ENCODE data around the gene GPR157. TPM values are rescaled to one million over a fixed set of nuclear protein-coding genes. Genes with fewer than 3 reads are reported as not detected.

GPR157 gene
- total RNA-seq, 4 donors from 2014 or later: 6.4 to 14.3 (median 9.8) TPM

DNA sequence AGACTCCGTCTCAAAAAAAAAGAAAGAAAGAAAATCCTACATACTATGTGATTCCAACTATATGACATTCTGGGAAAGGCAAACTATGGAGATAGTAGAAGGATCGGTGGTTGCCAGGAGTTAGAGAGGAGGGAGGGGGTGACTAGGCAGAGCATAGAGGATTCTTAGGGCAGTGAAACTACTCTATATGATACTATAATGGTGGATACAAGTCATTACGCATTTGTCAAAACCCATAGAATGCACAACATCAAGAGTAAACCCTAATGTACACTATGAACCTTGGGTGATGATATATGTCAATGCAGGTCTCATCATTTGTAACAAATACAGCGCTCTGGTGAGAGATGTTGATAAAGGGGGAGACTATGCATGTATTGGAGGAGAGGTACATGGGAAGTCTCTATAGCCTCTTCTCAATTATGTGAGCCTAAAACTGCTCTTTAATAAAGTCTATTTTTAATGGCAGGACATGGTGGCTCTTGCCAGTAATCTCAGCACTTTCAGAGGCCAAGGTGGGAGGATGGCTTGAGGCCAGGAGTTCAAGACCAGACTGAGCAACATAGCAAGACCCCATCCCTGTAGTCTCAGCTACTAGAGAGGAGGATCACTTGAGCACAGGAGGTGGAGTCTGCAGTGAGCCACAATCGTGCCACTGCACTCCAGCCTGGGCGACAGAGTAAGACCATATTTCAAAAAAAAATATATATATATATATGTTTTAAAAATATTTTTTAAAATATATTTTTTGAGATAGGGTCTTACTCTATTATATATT is 76.4 kb downstream of the GPR157 start:
- in situ Hi-C loops (cut with MboI; ENCODE audit: low pct_ligation_motif_present in 1 of 4, low pct_unique_long_range_greater_than_20kb in 1 of 4, low sequenced_read_pairs in 3 of 4) (no loop called here), intact Hi-C loops (cut with DNase I; ENCODE audit: low total_unique reads) (no loop called here)
- Histone ChIP-seq H3K27ac (no peak overlapping the region), H3K4me3 (no peak overlapping the region), H3K9me3 (no peaks in the 10 kb centered on the region), H3K27me3 (no peaks in the 10 kb centered on the region), H3K36me3 (no peaks in the 10 kb centered on the region), H3K4me1 (peaks cover 0 to 11% (median 6%) of the 10 kb centered on the region in 4 donors)
- TF ChIP-seq POLR2A (IDR thresholded peaks at IDR 0.05) (no peak), CTCF (IDR thresholded peaks at IDR 0.05) (no peak), POLR2AphosphoS5 (IDR thresholded peaks at IDR 0.05) (no peak), EP300 (IDR thresholded peaks at IDR 0.05; ENCODE audit: low read depth) (no peak)
- DNase-seq: no peak
- WGBS, 2 donors (ENCODE audit: low coverage in 1 of 2): 93% methylated on average over 5 to 6 of the region's 6 CpGs

DNA sequence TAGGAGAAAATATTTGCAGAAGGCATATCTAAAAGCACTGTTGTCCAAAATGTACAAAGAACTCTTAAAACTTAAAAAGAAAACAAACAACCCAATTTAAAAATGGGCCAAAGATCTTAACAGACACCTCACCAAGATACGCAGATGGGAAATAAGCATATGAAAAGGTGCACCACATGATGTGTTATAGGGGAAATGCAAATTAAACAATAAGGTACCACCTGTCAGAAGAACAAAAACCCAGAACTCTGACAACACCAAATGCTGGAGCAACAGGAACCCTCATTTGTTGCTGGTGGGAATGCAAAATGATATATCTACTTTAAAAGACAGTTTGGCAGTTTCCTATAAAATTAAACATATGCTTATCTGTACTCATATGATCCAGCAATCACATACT is 77.5 kb downstream of the GPR157 start:
- H3K9me3 ChIP-seq: no peaks in the 10 kb centered on the region
- in situ Hi-C loops (cut with MboI; ENCODE audit: low pct_ligation_motif_present in 1 of 4, low pct_unique_long_range_greater_than_20kb in 1 of 4, low sequenced_read_pairs in 3 of 4): no loop called here
- WGBS, 2 donors (ENCODE audit: low coverage in 1 of 2): 67 to 68% methylated on average over 1 of the region's 1 CpG
- no peak for DNase-seq
- no peak overlapping the region for H3K4me3 ChIP-seq
- no peak overlapping the region for H3K27ac ChIP-seq
- peaks cover 0 to 14% (median 6%) of the 10 kb centered on the region in 4 donors for H3K4me1 ChIP-seq
- H3K36me3 ChIP-seq: no peaks in the 10 kb centered on the region
- intact Hi-C loops (cut with DNase I; ENCODE audit: low total_unique reads): no loop called here
- H3K27me3 ChIP-seq: no peaks in the 10 kb centered on the region
- TF ChIP-seq CTCF (IDR thresholded peaks at IDR 0.05) (no peak), POLR2AphosphoS5 (IDR thresholded peaks at IDR 0.05) (no peak), EP300 (IDR thresholded peaks at IDR 0.05; ENCODE audit: low read depth) (no peak), POLR2A (IDR thresholded peaks at IDR 0.05) (no peak)

DNA sequence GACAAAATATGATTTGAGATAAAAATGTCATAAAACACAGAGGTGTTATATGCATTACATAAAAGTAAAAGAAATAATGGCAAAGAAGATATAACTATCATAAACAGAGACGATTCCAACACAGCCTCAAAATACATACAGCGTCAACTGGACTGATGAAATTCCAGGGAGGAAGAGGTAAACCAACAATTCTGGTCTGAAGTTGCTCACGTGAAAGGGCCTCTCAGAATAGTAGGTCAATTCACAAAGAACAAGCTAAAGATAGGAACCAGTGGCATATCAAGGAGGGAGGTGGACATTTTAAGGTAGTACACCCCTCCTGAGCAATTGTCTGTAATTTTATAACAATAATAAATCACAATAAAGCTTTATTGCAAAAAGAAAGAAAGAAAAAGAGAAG is 78.1 kb downstream of the GPR157 start:
- in situ Hi-C loops (cut with MboI; ENCODE audit: low pct_ligation_motif_present in 1 of 4, low pct_unique_long_range_greater_than_20kb in 1 of 4, low sequenced_read_pairs in 3 of 4): no loop called here
- WGBS, 2 donors (ENCODE audit: low coverage in 1 of 2): 59% methylated on average over 3 of the region's 3 CpGs; no CpG with 5 or more reads in 1 of the 2 donors

More for the DNA sequence above, 78.1 kb downstream of the GPR157 start:
- H3K9me3 ChIP-seq: no peaks in the 10 kb centered on the region
- H3K4me1 ChIP-seq: peaks cover 0 to 19% (median 6%) of the 10 kb centered on the region in 4 donors
- no peak overlapping the region for H3K27ac ChIP-seq
- no peaks in the 10 kb centered on the region for H3K27me3 ChIP-seq
- no peak overlapping the region for H3K4me3 ChIP-seq
- TF ChIP-seq POLR2AphosphoS5 (IDR thresholded peaks at IDR 0.05) (no peak), CTCF (IDR thresholded peaks at IDR 0.05) (no peak), EP300 (IDR thresholded peaks at IDR 0.05; ENCODE audit: low read depth) (no peak), POLR2A (IDR thresholded peaks at IDR 0.05) (no peak)
- intact Hi-C loops (cut with DNase I; ENCODE audit: low total_unique reads): no loop called here
- no peaks in the 10 kb centered on the region for H3K36me3 ChIP-seq
- no peak for DNase-seq

Small RNAs within 50 kb of the gene (small RNA-seq; reads per million reads assigned to genes)
- gene RF00424: 0 to 0.12 (median 0) reads per million in 4 donors

Other genes starting within 250 kb of the GPR157 start
- gene CA6, start 183.2 kb downstream of the GPR157 start, total RNA-seq: not detected
- not detected for gene SLC2A7, start 102.7 kb downstream of the GPR157 start, total RNA-seq
- 10 to 100 TPM in 2 of 4 donors, 1 to 10 TPM in 2; 5.9 to 21.3 (median 13.3) TPM for gene SLC2A5, start 59.5 kb downstream of the GPR157 start, total RNA-seq
- gene H6PD, start 105.7 kb upstream of the GPR157 start, total RNA-seq: 10 to 100 TPM; 24.1 to 49.4 (median 26.7) TPM
- 10 to 100 TPM; 40.0 to 82.1 (median 52.6) TPM for gene SPSB1, start 163.8 kb upstream of the GPR157 start, total RNA-seq

Measured in transverse colon (tissue), 4 donors.